ENCODE measurements around the gene PBRM1.

GRCh38 chr3:52690560-52690959 lies 4.8 kb upstream of the PBRM1 start:
- TF ChIP-seq CTCF (conservative IDR thresholded peaks at IDR 0.05), result no peak
- TF ChIP-seq EZH2 (IDR thresholded peaks at IDR 0.05; ENCODE audit: low read depth), result no peak
